OCI-LY3 (cell line): Measurements from ENCODE around the gene HIGD1C.

Source experiments
- EZH2phosphoT487 ChIP-seq: fragments of 200-600 bp; shearing (Covaris generic); IDR thresholded peaks from 2 replicates; pipeline ENCODE4 v1.6.1; 2018; ENCODE audit warnings: antibody characterized with exemption, mixed run types, low read depth
- TF ChIP-seq, protein P1 (sequence below): fragments of 200-600, 300-600 bp; sonication (generic); IDR thresholded peaks from 2 replicates; pipeline ENCODE4 v1.5.1; 2014; ENCODE audit warnings: antibody characterized with exemption, low read length, low read depth

DNA sequence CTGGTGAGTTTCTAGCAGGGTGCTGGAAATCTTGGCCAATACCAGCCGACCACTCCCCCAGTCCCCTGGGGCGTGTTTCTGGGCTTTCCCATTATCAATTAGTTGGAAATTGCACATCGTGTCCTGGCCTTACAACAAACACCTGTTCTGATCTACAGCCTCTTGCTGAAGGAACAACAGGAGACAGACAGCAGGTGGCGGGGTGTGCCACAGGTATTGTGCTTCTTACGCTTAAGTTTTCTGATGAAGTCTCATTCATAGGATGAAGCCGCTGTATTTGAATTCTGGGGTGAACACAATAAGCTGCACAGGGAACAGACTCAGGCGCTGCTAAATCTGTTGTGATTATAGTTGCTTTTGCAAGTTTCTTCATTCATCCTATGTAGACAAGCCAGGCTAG, 703 bp downstream of the HIGD1C start:
- TF ChIP-seq, protein P1, sequence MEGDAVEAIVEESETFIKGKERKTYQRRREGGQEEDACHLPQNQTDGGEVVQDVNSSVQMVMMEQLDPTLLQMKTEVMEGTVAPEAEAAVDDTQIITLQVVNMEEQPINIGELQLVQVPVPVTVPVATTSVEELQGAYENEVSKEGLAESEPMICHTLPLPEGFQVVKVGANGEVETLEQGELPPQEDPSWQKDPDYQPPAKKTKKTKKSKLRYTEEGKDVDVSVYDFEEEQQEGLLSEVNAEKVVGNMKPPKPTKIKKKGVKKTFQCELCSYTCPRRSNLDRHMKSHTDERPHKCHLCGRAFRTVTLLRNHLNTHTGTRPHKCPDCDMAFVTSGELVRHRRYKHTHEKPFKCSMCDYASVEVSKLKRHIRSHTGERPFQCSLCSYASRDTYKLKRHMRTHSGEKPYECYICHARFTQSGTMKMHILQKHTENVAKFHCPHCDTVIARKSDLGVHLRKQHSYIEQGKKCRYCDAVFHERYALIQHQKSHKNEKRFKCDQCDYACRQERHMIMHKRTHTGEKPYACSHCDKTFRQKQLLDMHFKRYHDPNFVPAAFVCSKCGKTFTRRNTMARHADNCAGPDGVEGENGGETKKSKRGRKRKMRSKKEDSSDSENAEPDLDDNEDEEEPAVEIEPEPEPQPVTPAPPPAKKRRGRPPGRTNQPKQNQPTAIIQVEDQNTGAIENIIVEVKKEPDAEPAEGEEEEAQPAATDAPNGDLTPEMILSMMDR, result no peak
- TF ChIP-seq EZH2phosphoT487, result no peak
